Parathyroid adenoma (tissue), 2 donors: ENCODE results near the gene RAPGEF2.

Source experiments
- H2AFZ ChIP-seq: fragments of 300-600 bp; sonication (generic); one replicate; pipeline ENCODE4 v1.7.0; 2017; ENCODE audit warnings: antibody characterized with exemption, mild to moderate bottlenecking
- H3K27ac ChIP-seq: fragments of 300-600 bp; sonication (generic); one replicate; pipeline ENCODE4 v1.7.0; 2017
- H3K27me3 ChIP-seq: fragments of 300-600 bp; sonication (generic); one replicate; pipeline ENCODE4 v1.7.0; 2017; ENCODE audit warnings: low read length; ENCODE audit not compliant: control insufficient read depth, insufficient read depth
- H3K36me3 ChIP-seq: fragments of 300-600 bp; sonication (generic); one replicate; pipeline ENCODE4 v1.7.0; 2017; ENCODE audit warnings: low read length; ENCODE audit not compliant: control insufficient read depth, insufficient read depth
- H3K4me1 ChIP-seq: fragments of 300-600 bp; sonication (generic); one replicate; pipeline ENCODE4 v1.7.0; 2017; ENCODE audit warnings: control low read depth
- H3K4me2 ChIP-seq: fragments of 300-600 bp; sonication (generic); one replicate; pipeline ENCODE4 v1.7.0; 2017; ENCODE audit warnings: low read length
- H3K4me3 ChIP-seq: fragments of 300-600 bp; sonication (generic); one replicate; pipeline ENCODE4 v1.7.0; 2017; ENCODE audit warnings: low read depth, low read length
- H3K79me2 ChIP-seq: fragments of 300-600 bp; sonication (generic); one replicate; pipeline ENCODE4 v1.7.0; 2017; ENCODE audit warnings: control low read depth
- H3K9ac ChIP-seq: fragments of 300-600 bp; sonication (generic); one replicate; pipeline ENCODE4 v1.7.0; 2017; ENCODE audit warnings: mild to moderate bottlenecking
- H3K9me3 ChIP-seq: fragments of 300-600 bp; sonication (generic); one replicate; pipeline ENCODE4 v1.7.0; 2017; ENCODE audit warnings: low read length; ENCODE audit not compliant: control insufficient read depth
- CTCF ChIP-seq: fragments of 300-600 bp; sonication (generic); IDR thresholded peaks from one replicate; pipeline ENCODE4 v1.7.0; 2017; ENCODE audit warnings: antibody characterized with exemption, mild to moderate bottlenecking
- donor health status: primary hyperparathyroidism.

RAPGEF2 gene

GRCh38 chr4:159379836-159380235 is 277.0 kb downstream of the RAPGEF2 start:
- H3K4me3 ChIP-seq: no peak overlapping the region
- no peak overlapping the region for H3K4me2 ChIP-seq
- no peaks in the 10 kb centered on the region for H3K27me3 ChIP-seq
- no peaks in the 10 kb centered on the region for H3K4me1 ChIP-seq
- no peaks in the 10 kb centered on the region for H3K79me2 ChIP-seq
- no peaks in the 10 kb centered on the region for H3K36me3 ChIP-seq
- no peak overlapping the region for H2AFZ ChIP-seq
- no peak overlapping the region for H3K9ac ChIP-seq
- no peak overlapping the region for H3K27ac ChIP-seq
- no peak for TF ChIP-seq CTCF
- H3K9me3 ChIP-seq: no peaks in the 10 kb centered on the region

GRCh38 chr4:159382856-159383561 is 280.1 kb downstream of the RAPGEF2 start:
- no peaks in the 10 kb centered on the region for H3K36me3 ChIP-seq
- H3K4me3 ChIP-seq: no peak overlapping the region
- H3K27me3 ChIP-seq: no peaks in the 10 kb centered on the region
- no peaks in the 10 kb centered on the region for H3K79me2 ChIP-seq
- TF ChIP-seq CTCF: no peak
- no peaks in the 10 kb centered on the region for H3K4me1 ChIP-seq
- no peak overlapping the region for H2AFZ ChIP-seq
- H3K27ac ChIP-seq: no peak overlapping the region
- H3K4me2 ChIP-seq: no peak overlapping the region
- H3K9ac ChIP-seq: no peak overlapping the region
- no peaks in the 10 kb centered on the region for H3K9me3 ChIP-seq

GRCh38 chr4:159383562-159383931 is 280.7 kb downstream of the RAPGEF2 start:
- Histone ChIP-seq H3K36me3 (no peaks in the 10 kb centered on the region), H3K4me1 (no peaks in the 10 kb centered on the region), H3K4me2 (no peak overlapping the region), H3K79me2 (no peaks in the 10 kb centered on the region), H3K4me3 (no peak overlapping the region), H3K9me3 (no peaks in the 10 kb centered on the region), H2AFZ (no peak overlapping the region), H3K27ac (no peak overlapping the region), H3K27me3 (no peaks in the 10 kb centered on the region), H3K9ac (no peak overlapping the region)
- no peak for TF ChIP-seq CTCF

GRCh38 chr4:159384017-159384416 is 281.1 kb downstream of the RAPGEF2 start:
- Histone ChIP-seq H3K4me3 (no peak overlapping the region), H3K9me3 (no peaks in the 10 kb centered on the region), H3K36me3 (no peaks in the 10 kb centered on the region), H3K4me1 (no peaks in the 10 kb centered on the region), H2AFZ (no peak overlapping the region), H3K27me3 (no peaks in the 10 kb centered on the region), H3K4me2 (no peak overlapping the region), H3K79me2 (no peaks in the 10 kb centered on the region), H3K9ac (no peak overlapping the region), H3K27ac (no peak overlapping the region)
- no peak for TF ChIP-seq CTCF

GRCh38 chr4:159384632-159385031 is 281.8 kb downstream of the RAPGEF2 start:
- no peak overlapping the region for H3K27ac ChIP-seq
- H3K9ac ChIP-seq: no peak overlapping the region
- no peak overlapping the region for H2AFZ ChIP-seq
- no peaks in the 10 kb centered on the region for H3K9me3 ChIP-seq
- no peaks in the 10 kb centered on the region for H3K27me3 ChIP-seq
- H3K4me3 ChIP-seq: no peak overlapping the region
- TF ChIP-seq CTCF: no peak
- no peaks in the 10 kb centered on the region for H3K79me2 ChIP-seq
- H3K36me3 ChIP-seq: no peaks in the 10 kb centered on the region
- H3K4me1 ChIP-seq: no peaks in the 10 kb centered on the region
- H3K4me2 ChIP-seq: no peak overlapping the region
